Central memory CD4-positive, alpha-beta T cell (primary cell): ENCODE results near the gene PLEKHA5.

ENCODE experiments used
- DNase-seq: peaks from one replicate; pipeline ENCODE4 v3.0.0; 2022

The PLEKHA5 gene

GRCh38 chr12:19130224-19131024 lies 891 bp downstream of the PLEKHA5 start:
- DNase-seq = peak; percentile 6

DNA sequence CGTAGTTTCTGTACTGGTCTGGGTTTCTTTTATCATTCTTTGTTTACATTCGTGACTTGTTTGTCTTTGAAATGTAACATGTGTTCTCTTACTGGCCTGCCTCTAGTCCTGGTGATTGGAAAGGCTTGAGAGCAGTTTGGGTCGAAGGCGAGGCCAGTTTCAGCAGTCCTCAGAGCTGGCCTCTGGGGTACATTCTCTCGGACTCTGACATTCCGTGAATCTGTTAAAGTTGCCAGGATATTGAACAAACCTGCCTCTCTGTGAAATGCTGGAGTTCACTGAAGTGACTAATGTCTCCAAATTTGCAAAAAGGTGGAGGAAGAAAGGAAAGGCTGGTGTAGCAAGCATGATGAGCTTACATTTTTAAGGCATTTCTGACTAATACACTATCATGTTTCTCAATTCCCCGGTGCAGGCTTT lies 1.5 kb downstream of the PLEKHA5 start:
- no peak for DNase-seq

DNA sequence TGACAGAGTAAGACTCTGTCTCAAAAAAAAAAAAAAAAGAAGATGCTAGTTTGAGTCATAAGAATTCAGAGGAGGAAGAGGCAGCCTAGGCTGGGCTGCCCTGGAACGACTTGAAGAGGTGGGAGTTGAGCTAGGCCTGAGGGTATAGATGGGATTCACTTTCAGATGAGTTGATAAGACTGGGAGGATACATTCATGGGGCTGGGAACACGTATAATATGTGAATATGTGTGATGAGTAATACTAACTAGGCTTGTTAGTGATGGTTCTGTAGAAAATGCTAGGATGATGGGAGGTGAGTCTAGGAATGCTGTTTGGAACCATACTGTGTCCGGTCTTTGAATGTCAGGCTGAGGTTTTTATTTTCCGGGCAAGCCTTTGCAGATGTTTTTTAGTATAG lies 9.0 kb downstream of the PLEKHA5 start:
- DNase-seq = no peak

- DNase-seq = no peak
Observed at GRCh38 chr12:19138956-19139355, 9.4 kb downstream of the PLEKHA5 start.

DNA sequence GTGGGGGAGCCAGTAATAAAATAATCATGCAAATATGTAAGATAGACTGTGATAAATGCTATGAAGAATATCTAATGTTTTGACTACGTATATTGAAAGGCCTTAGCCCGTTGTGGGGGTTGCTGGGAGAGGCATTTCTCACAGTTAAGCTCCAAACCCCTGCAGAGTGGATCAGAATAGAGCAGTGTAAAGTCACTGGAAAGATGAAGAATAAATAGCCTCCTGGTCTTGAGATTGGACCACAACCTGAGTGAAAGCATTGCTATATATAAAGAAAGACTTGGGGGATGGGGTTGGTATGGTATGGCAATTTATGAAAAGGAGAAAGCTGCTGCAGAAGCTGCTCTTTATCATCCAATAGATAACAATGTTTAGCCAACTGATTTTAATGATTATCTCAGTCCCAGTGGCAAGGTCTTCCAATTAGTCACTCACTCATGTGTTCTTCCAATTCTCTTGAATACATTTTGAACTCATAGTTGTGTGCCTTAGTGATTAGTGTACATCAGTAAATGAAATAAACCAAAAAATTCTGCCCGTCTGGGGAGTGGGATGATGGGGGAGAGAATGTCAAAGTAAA lies 10.2 kb downstream of the PLEKHA5 start:
- no peak for DNase-seq

DNA sequence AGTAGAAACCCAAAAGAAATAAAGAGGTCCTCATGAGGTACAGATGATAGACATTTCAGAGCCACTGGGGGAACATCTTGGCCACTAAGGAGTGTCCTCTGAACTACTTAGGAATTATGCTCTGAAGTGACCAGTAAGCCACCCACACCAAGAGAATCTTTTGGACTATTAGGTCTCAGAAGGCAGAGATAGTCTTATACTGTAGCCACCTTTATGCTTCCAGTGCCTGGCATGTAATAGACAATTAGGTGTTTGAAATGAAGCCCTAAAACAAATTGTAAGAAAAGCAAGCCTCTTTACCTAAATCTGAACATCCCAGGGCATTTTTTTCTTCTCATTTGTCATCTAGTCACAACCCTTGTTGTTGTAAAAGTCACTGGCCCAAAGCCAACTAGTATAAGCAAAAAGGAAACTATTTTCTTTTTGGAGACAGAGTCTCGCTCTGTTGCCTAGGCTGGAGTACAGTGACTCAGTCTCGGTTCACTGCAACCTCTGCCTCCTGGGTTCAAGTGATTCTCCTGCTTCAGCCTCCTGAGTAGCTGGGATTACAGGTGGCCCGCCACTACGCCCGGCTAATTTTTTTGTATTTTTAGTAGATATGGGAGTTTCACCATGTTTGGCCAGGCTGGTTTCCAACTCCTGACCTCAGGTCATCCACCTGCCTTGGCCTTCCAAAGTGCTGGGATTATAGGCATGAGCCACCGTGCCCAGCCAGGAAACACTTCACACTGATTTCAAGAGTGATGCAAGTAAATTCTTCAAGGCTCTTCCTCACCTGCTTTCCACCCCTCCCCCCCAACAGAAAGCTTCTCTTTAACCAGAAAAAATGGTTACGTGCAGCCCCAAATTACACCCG lies 11.1 kb downstream of the PLEKHA5 start:
- no peak for DNase-seq

DNA sequence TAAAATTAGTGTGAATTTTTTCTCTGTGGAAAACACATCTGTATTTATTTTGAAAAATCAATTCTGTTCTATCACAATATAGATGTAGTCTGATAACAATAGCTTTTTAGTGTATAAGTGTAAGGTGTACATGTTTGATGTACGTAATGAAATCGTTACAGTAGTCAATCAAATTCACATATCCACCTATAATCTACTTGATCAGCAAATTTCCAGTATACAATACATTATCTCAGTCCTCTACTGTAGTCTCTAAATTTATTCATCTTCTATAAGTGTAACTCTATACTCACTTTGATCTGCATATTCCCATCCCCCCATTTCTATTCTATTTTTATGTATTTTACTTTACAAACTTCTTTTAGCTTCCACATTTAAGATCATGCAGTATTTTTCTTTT lies 13.0 kb downstream of the PLEKHA5 start:
- no peak for DNase-seq

DNA sequence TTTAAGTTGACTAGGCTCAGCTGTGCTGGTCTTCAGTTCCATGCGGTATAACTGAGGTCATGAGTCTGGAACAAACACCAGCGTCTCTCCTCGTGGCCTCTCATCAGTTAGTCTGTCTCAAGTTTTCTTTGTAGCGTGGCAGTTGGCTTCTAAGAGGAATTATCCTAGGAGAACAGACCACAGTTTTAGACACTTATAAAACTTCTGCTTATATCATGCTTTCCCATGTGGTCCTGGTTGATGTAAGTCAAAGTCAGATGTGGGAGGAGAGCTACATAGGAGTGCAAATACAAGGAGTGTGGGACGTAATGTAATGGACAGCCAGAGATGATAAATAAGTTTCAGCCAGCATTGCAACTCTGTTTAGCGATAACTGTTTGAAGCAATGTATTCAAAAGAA lies 14.8 kb downstream of the PLEKHA5 start:
- DNase-seq = no peak

DNA sequence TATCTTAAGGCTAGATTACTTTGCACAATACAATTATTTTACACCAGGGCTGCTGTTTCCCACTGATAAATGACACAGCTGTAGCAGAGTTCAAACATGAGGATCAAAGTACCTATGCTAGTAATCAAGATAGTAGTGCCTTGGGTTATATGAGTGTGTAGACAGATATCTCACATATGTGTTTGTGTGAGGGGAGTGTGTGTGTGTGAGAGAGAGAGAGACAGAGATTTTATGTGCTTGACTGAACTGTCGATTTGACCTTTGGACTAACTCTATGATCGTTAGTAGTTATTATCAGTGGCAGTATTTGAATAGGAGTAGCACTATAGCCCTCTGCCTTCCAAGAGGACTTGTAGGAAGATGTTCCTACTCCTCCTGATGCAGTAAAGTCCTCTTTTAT lies 15.5 kb downstream of the PLEKHA5 start:
- DNase-seq = no peak

- DNase-seq = no peak
Observed at GRCh38 chr12:19148860-19149259, 19.3 kb downstream of the PLEKHA5 start.

DNA sequence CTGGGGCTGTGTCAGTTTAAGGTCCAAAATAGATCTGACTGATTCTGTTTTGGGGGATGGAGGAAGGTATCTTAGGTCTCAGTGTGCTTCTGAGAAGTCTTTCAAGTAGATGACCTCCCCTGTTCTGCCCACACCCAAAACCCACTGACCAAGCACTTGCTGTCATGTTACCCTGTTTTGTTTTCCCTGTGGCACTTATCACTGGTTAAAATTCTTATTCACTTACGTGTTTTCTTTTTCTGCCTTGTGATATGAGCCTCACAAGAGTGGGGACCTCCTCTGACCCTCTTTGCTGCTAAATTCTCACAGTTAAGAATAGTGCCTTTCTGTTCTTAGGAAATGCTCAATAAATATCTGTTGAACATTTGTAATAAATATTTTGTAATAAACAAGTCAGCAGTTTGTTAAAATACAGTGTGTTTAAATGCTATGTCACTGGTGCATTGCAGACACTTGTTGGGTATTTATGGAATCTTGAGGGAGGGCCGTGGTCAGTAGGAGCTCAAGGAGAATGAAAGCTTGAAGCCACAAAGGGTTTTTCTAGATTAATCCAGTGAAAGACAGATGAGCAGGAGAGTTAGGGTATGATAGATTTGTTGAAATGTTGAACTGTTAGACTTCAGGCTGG lies 20.9 kb downstream of the PLEKHA5 start:
- no peak for DNase-seq

DNA sequence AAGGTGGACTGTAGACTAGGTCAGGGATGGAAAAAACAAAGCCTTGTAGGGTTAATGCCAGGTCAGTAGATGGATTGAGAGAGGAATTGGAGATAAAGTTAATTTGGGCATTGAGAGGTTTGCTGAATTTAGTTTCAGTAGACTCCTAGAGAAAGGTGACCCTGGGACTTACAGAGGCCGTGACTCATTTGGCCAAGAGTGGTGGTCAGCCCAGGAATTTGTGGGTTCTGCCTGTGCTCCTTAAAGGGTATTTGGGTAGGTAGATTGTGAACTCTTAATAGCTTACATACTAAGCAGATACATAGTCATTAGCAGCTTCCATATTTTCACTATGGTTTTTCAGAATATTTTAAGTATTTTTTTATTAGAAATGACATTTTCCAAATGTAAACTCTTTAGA lies 21.8 kb downstream of the PLEKHA5 start:
- DNase-seq = no peak

DNA sequence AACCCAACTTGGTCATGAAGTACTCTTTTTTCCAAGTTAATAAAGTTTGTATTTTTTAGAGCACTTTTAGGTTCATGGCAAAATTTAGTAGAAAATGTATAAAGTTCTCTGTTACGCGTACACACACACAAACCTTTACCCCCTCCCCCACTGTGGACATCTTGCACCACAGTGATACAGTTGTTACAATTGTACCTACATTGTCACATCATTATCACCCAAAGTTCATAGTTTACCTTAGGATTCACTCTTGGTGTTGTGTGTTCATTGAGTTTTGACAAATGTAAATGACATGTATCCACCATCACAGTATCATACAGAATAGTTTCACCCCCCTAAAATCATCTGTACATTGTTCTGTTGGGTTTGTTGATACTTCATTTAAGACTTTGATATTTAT lies 23.9 kb downstream of the PLEKHA5 start:
- DNase-seq = no peak

- no peak for DNase-seq
Observed at GRCh38 chr12:19154686-19155085, 25.2 kb downstream of the PLEKHA5 start.

DNA sequence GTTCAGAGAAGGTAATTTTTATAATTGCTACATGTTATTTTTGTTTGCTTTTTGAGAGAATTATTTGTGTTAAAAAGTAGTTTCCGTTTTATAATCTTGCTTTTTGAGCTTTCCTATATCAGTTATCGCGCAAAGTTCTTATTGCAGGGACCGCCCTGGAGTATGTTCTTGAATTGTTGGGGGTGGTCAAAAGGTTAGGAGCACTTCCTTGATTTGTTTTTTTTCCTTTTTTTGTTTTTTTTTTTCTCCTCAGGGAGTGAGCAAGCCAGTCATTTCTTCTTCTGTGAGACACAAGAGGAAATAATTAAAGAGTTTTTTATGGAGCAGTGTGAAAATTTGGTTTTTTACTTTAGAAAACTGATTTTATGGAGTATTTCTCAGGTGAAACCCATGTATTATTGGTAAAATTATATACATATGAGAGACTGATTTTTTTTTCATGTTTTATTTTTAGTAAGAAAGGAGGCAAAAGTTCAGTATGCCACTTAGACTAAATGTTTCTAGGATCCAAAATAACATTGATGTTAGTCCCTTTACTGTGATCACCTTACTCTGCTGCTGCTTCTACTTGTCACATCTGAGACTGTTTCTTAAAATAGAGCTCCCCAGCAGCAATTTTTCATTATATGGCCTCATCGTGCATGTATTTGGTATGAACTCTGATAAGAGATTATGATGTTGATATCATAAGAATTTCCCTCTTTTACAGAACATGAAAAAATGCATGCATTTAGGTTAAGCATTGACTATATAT lies 26.6 kb downstream of the PLEKHA5 start:
- DNase-seq = no peak

GRCh38 chr12:19158923-19159322 lies 29.4 kb downstream of the PLEKHA5 start:
- no peak for DNase-seq

GRCh38 chr12:19161216-19161615 lies 31.7 kb downstream of the PLEKHA5 start:
- no peak for DNase-seq

DNA sequence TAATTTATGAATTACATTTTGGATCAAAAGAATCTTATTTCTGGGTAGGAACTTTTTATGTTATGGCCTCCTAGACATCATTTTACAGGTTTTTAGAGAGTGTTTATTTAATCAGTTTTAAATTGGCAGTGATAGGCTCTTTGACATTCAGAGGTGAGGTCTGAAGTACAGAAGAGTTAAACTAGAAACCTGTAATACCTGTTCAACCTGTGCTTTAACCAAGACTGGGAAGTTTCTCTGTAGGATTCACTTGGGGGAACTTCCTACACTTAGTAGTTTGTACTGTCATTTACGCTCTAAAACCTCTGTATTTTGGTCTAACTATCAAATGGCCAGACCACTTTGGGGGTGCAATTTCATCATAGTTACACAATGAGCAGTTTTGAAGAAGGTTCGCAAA lies 35.9 kb downstream of the PLEKHA5 start:
- DNase-seq = no peak

GRCh38 chr12:19166387-19166786 lies 36.9 kb downstream of the PLEKHA5 start:
- DNase-seq = no peak

- no peak for DNase-seq
Observed at GRCh38 chr12:19166956-19167355, 37.4 kb downstream of the PLEKHA5 start.

- no peak for DNase-seq
Observed at GRCh38 chr12:19167708-19168107, 38.2 kb downstream of the PLEKHA5 start.

DNA sequence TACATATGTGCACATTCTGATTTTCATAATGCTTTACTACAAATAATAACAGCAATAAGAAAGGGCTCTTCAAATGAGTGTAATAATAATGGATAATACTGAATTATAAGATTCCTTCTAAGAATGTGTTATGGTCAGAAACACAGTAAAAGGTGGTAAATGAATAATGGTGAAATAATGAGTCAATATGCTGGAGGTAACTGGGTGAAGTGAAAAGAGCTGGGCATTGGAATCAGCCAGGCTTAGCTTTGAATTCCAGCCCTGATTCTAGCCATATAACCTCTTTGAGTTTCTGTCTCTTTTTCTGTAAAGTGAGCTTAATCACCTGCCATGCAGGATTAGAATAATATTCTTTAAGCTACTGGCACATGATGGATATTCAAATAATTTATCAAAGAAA lies 39.1 kb downstream of the PLEKHA5 start:
- no peak for DNase-seq

- DNase-seq = no peak
Observed at GRCh38 chr12:19169222-19169621, 39.7 kb downstream of the PLEKHA5 start.
